OCI-LY1 (cell line): ENCODE measurements around the gene TNS1.

Experiments used
- CTCF ChIP-seq: fragments of 200-600 bp; sonication (generic), shearing (Covaris generic); IDR thresholded peaks from 2 replicates; pipeline ENCODE4 v1.5.1; 2017; ENCODE audit warnings: mild to moderate bottlenecking, antibody characterized with exemption, low read length, moderate library complexity, mixed read lengths
- EZH2 ChIP-seq: fragments of 200-600 bp; sonication (generic), shearing (Covaris generic); IDR thresholded peaks from 2 replicates; pipeline ENCODE4 v1.8.0; 2017; ENCODE audit warnings: borderline replicate concordance, mixed run types, mild to moderate bottlenecking, antibody characterized with exemption, low read length, moderate library complexity, mixed read lengths

DNA sequence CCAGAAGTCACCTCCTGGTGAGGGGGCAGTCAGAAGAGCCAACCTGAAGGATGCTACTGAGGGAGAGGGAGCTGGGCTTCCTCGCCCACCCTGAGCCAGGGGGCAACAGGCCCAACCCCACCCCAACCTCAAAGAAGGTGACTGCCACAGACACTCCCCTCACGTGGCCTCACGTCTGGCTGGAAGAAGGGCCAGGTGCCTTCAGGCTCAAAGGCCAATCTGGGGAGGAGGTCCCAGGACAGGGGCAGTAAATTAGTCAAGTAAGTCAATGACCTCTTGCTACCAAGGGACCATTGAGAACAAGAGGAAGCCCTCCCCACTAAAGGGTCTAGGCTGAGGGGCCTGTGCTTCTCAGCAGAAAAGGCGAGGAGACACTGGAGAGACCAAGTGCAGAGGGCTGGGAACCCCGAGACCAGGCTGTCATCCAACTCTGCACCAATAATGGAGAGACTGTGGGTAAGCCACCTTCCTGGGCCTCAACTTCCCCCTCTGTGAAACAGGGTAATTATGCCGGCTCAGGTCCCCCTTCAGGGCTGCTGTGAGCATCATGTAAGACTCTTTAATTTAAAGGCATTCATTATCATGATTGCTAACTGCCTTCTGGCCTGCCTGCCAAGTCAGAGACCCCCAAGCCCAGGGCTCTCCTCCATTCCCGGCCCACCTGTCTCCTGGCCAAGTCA lies 20.2 kb upstream of the TNS1 start:
- TF ChIP-seq CTCF (no peak), EZH2 (no peak)
